ENCODE data around the gene GNLY.

DNA sequence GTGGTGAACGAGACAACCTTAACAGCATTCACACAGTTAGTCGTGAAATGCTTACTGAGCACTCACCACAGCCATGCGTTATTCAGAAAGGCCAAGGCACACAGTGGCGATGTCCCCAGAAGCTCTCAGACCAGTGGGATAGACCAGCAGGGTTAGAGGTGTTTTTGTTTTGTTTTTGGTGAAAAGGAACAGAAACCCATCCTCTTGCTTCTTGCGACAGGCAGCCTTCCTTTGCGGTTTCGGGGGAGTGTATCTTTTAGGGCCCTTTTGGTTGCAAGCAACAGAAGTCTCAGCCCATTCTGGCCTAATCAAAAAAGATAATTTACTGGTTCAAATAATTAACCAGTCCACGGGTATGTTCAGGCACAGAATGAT lies 4.7 kb downstream of the GNLY start:
- TF ChIP-seq, protein P1, sequence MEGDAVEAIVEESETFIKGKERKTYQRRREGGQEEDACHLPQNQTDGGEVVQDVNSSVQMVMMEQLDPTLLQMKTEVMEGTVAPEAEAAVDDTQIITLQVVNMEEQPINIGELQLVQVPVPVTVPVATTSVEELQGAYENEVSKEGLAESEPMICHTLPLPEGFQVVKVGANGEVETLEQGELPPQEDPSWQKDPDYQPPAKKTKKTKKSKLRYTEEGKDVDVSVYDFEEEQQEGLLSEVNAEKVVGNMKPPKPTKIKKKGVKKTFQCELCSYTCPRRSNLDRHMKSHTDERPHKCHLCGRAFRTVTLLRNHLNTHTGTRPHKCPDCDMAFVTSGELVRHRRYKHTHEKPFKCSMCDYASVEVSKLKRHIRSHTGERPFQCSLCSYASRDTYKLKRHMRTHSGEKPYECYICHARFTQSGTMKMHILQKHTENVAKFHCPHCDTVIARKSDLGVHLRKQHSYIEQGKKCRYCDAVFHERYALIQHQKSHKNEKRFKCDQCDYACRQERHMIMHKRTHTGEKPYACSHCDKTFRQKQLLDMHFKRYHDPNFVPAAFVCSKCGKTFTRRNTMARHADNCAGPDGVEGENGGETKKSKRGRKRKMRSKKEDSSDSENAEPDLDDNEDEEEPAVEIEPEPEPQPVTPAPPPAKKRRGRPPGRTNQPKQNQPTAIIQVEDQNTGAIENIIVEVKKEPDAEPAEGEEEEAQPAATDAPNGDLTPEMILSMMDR (IDR thresholded peaks at IDR 0.05), result no peak
- TF ChIP-seq POLR2A (IDR thresholded peaks at IDR 0.05) (peak in 1 of 4 donors; percentile 16), POLR2AphosphoS5 (IDR thresholded peaks at IDR 0.05) (no peak), EP300 (IDR thresholded peaks at IDR 0.05) (no peak)

All from upper lobe of left lung (tissue), 4 donors.